Bone marrow (tissue), 2 donors: Measurements from ENCODE around the gene TPSD1.
"Not testable (repeated sequence)": the region's sequence is repeated elsewhere in the genome, so short reads cannot be mapped to it uniquely, and the experiment has no call there.

Experiments used
- DNase-seq, 2 donors: peaks; one replicate each; lab custom pipeline; 2025; lab: John Stamatoyannopoulos, UW

Gene TPSD1

GRCh38 chr16:1262846-1263221 lies 7.0 kb downstream of the TPSD1 start:
- DNase-seq, result no peak

DNA sequence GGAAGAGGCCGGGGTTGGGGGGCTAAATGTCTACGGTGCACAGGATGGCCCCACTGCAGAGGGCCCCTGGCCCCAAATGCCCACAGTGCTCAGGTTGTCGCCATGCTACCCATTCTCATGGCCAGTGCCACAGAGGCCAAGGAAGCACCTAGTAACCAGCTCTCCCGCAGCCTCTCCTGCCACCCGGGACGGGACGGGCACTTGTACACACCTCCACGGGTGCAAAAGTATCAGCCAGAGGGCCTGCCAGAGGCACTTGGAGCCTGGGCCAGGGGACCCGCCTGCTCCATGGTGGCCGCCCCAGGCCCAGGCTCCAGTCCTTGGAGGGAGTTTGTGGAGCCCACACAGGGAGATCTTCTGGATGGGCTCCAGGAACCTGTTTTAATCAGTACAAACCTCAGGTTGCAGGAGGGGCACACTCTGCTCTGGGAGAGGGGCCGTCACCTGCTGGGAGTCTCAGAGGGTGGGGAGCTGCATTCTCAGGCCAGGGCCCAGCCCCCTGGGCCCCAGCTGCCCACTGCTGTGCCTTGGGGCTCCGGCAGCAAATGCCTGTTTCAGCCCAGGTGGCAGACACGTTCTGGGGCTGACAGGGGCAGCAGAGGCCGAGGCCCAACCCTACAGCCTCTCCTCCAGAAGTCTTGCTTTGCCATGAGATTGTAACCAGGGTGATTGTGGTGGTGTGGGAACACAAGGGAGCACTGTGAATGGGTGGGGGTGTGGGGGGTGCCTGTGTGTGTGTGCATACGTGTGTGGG lies 7.9 kb downstream of the TPSD1 start:
- DNase-seq, result no peak

DNA sequence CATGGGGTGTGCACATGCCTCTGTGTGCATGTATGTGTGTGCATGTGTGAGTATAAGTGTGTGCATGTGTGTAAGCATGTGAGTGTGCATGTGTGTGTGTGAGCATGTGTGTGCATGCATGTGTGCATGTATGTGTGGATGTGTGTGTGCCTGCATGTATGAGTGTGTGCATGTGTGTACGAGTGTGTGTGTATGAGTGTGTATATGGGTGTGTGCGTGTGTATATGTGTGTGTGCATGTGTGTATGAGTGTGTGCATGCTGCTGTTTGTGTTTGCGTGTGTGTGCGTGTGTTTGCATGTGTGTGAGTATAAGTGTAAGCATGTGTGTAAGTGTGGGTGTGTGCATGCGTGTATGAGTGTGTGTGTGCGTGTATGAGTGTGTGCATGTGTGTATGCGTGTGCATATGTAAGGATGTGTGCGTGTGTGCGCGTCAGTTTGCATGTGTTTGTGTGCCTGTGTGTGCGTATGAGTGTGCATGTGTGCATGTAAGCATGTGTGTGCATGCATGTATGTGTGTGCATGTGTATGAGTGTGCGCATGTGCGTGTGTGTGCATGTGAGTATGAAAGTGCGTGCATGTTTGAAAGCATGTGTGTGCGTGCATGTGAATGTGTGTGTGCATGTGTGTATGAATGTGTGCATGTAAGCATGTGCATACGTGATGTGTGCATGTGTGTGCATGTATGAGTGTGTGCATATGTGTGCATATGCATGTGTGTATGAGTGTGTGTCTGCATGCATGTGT lies 8.6 kb downstream of the TPSD1 start:
- no peak for DNase-seq

GRCh38 chr16:1265090-1265630 lies 9.3 kb downstream of the TPSD1 start:
- no peak for DNase-seq

- no peak for DNase-seq
Measured at GRCh38 chr16:1265826-1266225, 10.0 kb downstream of the TPSD1 start.

- DNase-seq, result not testable (repeated sequence)
Measured at GRCh38 chr16:1269418-1269817, 13.5 kb downstream of the TPSD1 start.

GRCh38 chr16:1271380-1271723 lies 15.5 kb downstream of the TPSD1 start:
- no peak for DNase-seq

- not testable (repeated sequence) for DNase-seq
Measured at GRCh38 chr16:1271724-1272413, 16.0 kb downstream of the TPSD1 start.

- DNase-seq, result no peak
Measured at GRCh38 chr16:1272453-1273198, 16.8 kb downstream of the TPSD1 start.

- DNase-seq, result no peak
Measured at GRCh38 chr16:1273816-1274215, 17.9 kb downstream of the TPSD1 start.

DNA sequence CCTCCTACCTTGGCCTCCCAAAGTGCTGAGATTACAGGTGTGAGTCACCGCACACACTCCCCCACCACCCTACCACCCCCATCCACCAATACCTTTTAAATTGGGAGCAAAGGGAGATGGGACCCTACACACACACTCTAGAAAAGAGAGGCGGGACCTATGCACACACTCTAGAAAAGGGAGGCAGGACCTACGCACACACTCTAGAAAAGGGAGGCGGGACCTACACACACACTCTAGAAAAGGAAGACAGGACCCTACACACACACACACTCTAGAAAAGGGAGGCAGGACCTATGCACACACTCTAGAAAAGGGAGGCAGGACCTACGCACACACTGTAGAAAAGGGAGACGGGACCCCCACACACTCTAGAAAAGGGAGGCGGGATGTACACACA lies 18.9 kb downstream of the TPSD1 start:
- DNase-seq, result no peak

DNA sequence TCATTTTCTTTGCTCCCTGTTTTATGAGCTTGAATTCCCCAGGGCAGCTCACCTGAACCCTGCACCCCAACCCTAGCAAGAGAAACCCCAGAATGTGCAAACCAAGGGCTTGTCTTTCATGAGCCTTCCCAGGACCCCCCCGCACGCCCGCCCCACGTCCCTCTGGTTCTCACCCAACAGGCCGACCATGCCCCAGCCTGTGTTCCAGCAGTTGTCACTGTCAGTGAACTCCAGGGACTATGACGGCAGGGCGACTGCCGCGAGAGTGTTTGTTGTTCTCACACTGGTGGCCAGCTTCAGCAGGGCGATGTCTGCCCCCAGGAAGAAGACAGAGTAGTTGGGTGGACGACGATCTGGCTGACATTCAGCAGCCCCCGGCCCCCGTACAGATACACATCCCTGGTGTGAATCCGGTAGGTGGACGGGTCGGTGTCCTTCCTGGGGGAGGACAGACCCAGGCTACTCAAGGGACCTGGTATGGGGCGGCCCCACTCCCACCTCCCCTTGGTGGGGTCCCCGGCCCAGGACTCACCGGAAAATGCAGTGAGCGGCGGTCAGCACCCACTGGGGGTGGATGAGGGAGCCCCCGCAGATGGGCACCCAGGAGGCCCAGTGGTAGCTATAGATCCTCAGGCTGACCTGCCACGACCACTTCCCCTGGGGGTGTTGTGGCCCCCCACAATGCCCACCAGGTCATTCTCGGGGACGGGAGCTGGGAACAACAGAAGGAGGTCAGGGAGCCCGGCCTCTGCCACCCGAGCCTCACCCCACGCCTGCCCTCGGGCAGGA lies 20.1 kb downstream of the TPSD1 start:
- DNase-seq, result no peak

DNA sequence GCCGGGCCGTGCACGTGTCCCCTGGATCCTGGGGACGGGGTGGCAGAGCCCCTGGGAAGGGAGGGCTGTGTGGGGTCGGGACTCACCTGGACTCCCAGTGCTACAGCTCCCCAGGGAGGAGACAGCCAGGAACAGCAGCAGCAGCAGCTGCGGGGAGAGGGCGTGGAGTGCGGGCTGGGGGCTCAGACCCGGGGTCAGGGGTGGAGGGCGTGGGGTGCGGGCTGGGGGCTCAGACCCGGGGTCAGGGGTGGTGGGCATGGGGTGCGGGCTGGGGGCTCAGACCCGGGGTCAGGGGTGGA lies 20.7 kb downstream of the TPSD1 start:
- DNase-seq, result no peak

DNA sequence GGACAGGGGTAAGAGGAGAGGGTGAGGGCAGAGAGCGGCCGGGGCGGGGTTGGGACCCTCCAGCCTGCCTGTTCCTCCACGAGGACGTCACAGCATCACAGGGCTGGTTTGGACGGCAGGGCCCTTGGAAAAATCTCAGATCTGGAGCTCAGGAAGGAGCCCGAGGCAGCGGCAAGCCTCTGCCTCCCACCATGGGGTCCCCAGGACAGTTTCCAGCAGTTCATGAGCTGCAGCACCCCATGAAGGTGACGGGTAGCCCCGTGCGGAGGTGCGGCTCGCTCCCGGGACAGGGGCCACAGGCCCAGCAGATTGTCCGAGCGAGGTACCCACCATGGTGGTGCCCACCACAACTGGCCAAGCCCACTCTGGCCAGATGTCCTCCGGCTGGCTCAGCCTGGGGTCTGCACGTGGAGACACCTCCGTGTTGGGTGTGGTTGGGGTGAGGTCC lies 21.3 kb downstream of the TPSD1 start:
- DNase-seq, result no peak

- no peak for DNase-seq
Measured at GRCh38 chr16:1277617-1278282, 21.9 kb downstream of the TPSD1 start.

DNA sequence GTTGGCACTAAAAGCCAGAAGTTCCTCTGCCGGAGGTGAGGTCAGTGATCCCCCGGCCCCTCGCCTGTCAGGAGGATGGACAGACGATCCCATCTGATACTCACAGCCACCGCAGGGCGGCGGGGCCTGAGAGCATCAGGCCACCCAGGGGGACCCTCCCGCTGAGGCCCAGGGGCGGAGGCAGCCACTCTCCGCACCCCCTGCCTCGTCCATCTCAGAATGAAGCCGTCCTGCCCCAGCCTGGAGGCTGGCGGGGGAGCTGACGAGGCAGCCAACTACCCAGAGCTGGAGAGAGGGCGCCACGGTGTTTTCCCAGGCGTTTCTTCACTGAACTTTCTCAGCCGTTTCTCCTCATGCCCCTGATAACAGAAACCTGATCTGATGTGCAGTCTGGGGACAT lies 22.6 kb downstream of the TPSD1 start:
- no peak for DNase-seq

- DNase-seq, result no peak
Measured at GRCh38 chr16:1279081-1279944, 23.4 kb downstream of the TPSD1 start.

DNA sequence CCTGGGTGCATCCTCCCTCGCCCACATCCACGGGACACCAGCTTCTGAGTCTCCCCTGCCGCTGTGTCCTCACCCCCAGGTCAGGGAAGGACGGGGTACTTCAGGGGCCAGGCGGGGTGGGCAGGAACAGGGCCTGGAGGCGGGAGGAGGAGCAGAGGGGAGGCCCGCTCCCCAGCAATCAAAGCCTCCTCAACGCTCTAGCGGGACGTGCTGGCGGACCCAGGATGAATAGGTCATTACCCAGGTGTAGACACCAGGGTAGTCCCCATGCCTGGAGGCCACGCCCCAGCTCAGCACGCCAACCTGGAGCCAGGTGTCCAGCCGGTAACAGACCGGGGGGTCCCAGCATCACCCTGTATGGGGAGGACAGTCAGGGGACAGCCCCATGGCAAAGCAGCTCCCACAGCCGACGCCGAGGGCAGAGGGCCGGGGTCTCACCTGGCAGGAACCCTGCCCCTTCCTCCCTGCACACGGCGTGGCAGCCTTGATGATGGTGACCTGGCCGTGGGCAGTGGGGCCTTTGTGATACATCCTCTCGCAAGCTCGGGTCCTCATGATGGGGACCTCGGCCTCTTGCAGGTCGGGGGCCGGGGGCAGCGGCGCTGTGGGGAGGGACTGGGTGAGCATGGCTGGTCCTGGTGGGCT lies 24.2 kb downstream of the TPSD1 start:
- DNase-seq, result no peak

GRCh38 chr16:1280783-1281182 lies 24.9 kb downstream of the TPSD1 start:
- DNase-seq, result no peak
